GM19455 (cell line): ENCODE results near the gene OR6S1.
A peak's percentile ranks its signal among the peaks of the same experiment; 100 is the strongest.
"Not testable (repeated sequence)": the region's sequence is repeated elsewhere in the genome, so short reads cannot be mapped to it uniquely, and the experiment has no call there.

Source experiments
- ATAC-seq: cut with Tn5 transposase; IDR thresholded peaks from one replicate; pipeline ENCODE4 v1.9.1; 2021; ENCODE audit not compliant: unreplicated experiment

Gene OR6S1

DNA sequence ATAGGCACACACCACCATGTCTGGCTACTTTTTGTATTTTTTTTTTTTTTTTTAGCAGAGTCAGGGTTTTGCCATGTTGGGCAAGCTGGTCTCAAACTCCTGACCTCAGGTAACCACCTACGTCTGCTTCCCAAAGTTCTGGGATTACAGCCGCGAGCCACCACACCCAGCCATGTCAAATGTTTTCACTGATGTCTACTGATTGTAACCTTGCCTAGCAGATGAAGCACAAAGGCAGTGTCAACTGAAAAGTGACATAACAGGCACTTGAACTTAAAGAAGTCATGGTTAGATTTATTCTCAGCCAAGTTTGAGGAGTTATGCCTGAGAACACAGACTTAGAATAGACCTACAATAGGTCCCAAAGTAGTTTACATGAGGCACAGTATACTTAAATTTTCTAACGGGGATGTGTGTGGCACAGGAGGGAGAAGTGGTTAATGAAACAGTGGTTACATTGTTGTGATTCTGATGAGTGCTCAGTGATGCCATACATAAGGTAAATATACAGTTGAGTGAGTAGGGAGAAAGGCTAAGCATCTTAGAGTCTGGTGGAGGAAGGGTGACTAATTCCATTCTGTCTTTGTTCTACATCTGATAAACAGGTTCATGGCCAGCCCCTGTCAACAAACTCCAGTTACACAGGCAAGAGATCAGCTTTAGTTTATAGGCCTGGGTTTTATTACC is 30.2 kb upstream of the OR6S1 start:
- ATAC-seq = no peak

GRCh38 chr14:20668969-20669368 is 27.5 kb upstream of the OR6S1 start:
- ATAC-seq = no peak

DNA sequence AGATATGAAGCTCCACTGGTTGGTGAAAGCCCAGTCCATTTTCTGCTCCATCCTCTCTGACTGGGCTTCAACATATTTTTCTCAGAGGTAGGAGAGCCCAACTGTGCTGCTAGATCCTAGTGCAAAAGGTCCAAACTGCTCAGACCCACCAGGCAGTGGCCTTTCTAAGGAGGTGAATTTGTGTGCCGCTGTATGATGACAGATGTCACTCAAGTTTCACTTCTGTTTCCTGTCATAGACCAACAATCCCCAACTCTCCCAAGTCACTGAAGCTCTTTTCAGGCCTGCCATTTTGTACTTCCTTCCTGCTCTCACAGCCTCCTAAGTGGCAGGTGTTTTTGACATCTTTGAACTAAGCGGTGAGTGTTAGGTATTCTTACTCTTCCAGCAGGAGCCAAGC is 26.5 kb upstream of the OR6S1 start:
- peak; percentile 74 for ATAC-seq

DNA sequence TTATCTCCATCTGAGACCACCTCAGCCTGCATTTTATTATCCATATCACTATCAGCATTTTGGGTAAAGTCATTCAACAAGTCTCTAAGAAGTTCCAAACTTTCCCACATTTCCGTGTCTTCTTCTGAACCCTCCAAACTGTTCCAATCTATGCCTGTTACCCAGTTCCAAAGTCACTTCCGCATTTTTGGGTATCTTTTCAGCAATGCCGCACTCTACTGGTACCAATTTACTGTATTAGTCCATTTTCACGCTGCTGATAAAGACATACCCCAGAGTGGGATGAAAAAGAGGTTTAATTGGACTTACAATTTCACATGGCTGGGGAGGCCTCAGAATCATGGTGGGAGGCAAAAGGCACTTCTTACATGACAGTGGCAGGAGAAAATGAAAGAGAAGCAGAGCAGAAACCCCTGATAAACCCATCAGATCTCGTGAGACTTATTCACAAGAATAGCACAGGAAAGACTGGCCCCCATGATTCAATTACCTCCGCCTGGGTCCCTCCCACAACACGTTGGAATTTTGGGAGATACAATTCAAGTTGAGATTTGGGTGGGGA is 25.0 kb upstream of the OR6S1 start:
- not testable (repeated sequence) for ATAC-seq

DNA sequence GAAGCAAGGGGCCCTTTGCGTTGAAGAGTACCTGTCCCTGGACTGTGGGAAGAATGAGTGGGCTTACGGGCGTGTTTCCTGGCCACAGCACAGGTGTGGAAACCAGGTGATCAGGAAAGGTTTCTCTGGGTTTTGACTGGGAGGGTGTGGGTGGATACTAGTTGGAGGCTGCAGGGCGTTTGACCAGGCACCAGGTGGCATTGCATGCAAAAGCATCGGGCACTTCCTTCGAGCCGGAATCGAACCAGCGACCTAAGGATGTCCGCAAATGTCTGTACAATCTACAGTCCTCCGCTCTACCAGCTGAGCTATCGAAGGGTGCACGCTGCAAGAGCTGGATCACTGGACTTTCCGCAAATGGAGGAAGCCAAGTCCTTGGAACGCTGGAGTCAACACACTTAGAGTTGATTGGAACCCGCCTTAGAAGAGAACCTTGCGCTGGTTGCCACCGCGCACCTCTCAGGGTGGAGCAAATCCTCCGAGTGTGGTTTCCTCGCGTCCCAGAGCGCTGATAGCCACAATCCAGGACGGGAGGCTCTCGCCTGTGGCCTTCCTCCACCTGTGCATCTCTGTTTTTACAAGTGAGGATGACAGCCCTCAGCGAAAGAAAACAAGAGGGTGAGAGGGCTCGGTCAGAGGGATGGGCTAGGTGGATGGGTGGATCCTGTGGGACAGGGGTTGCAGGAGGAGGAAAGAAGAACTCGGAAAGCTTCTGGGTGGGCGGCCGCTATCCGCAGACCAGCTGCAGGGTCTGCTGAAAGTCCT is 21.7 kb upstream of the OR6S1 start:
- peak; percentile 59 for ATAC-seq

DNA sequence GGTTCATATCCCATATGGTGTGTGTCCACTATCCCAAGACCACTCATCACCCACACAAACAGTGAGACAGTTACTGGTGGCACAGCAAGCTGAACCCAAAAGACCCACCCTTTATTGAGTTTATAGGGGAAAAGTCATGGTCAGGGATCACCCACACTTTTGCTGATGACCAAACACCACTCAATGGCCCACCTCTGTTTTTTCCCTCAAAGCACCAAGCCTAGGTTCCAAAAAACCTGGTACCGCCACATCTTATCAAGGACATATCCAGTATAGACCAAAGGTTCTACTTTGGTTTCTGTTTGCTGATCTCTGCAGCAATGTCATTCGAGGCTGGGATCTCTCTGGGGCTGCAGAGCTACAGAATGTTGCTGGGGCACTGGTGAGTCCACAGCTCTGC is 19.7 kb upstream of the OR6S1 start:
- no peak for ATAC-seq

GRCh38 chr14:20659813-20660395 is 18.4 kb upstream of the OR6S1 start:
- no peak for ATAC-seq

DNA sequence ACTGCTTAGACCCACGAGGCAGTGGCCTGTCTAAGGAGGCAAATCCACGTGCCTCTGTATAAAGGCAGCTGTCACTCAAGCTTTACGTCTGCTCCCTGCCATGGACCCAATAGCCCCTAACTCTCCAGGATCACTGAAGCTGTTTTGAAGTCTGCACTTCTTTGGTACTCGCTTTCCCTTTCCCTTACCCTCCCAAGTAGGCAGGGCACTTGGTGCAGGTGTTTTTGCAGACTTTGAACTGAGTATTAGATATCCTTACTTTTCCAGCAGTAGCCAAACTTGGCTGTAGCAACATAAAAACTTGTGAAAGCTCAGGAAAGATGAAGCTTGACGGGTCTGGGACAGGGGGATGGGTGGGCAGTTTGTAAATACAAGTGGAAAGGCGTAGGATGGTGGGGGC is 17.8 kb upstream of the OR6S1 start:
- ATAC-seq = no peak

- ATAC-seq = no peak
Observed at GRCh38 chr14:20658246-20658645, 16.8 kb upstream of the OR6S1 start.

DNA sequence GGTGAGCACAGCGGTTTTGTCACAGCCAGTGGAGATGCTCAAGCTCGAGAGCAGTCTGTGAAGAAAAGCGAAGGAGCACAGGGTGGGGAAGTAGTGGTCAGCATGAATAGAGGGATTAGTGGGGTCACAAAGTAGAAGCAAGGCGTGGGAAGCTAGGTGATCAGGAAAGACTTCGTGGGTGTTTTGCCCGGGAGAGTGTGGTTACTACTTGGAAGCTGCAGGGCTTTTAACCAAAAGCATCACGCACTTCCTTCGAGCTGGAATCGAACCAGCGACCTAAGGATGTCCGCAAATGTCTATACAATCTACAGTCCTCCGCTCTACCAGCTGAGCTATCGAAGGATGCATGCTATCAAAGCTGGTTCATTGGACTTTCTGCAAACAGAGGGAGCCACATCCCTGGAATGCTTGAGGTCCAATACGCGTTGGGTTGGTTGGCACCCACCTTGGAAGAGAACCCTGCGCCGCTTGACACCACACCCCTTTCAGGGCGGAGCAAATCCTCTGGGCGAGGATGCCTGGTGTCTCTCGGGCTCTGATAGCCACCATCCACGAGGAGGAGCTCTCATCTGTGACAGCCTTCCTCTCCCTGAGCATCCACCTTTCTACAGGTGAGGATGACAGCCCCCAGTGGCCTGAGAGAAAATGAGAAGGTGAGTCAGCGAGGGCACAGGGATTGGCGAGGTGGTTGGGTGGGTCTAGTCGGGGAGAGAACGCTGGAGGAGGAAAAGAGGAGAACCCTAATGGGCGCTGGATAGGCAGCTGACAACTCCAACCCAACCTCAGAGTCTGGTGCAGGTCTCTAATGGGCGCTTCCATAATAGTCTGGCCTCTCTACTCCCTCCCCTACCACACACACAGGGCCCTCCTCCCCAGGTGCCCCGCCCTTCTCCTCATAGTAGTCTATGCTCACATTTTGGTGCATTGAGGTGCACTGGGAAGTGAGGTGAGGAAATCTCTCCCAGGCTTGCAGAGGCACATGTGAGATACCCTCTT is 16.0 kb upstream of the OR6S1 start:
- ATAC-seq = no peak

DNA sequence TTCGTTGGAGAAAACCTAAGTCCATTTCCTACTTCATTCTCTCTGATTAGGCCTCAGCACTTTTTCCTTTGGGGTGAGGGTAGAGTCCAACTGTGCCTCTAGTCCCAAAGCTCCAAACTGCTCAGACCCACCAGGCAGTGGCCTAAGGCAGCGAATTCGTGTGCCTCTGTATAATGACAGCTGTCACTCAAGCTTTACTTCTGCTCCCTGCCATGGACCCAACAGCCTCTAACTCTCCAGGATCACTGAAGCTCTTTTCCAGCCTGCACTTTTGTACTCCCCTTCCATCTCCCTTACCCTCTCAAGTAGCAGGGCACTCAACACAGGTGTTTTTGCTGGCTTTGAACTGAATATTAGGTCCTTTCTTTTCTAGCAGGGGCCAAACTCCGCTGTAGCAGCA is 14.8 kb upstream of the OR6S1 start:
- no peak for ATAC-seq

GRCh38 chr14:20655851-20656250 is 14.4 kb upstream of the OR6S1 start:
- no peak for ATAC-seq

DNA sequence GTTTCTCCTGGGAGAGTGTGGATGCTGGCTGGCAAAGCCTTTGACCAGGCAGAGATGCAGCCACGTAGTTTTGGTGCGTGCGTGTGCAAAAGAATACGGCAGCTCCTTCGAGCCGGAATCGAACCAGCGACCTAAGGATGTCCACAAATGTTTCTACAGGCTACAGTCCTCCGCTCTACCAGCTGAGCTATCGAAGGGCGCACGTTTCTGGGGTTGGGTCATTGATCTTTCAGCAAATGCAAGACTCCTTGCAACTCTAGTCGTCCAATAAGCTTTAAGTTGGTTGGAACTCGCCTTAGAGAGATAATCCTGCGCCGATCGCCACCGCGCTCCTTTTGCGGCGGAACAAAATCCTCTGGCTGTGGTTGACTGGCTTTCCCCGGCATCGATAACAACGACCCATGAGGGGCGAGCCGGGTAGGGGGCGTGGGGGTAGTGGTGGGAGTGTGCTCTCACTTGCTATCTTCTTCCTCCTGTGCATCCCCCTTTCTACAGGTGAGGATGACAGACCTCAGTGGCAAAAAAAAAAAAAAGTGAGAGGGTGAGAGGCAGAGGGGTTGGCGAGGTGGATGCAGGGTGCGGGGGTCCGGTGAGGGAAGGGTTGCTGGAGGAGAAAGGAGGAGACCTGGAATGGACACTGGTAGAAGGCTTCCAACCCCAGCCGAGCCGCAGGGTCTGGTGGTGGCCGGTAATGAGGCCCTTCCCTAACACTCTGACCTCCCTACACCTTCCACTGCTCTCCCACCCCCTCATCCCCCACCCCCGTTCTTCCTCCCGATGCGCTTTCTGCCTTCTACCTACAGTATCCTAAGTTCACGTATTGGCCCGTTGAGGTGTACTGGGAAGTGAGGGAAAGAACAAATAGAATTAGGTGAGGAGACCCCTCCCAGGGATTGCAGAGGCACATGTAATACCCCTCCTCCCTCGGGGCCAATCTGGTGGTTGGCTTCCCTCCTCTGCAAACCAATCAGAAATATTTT is 11.8 kb upstream of the OR6S1 start:
- no peak for ATAC-seq

GRCh38 chr14:20645481-20645880 is 4.0 kb upstream of the OR6S1 start:
- no peak for ATAC-seq

- ATAC-seq = no peak
Observed at GRCh38 chr14:20644520-20644919, 3.0 kb upstream of the OR6S1 start.

DNA sequence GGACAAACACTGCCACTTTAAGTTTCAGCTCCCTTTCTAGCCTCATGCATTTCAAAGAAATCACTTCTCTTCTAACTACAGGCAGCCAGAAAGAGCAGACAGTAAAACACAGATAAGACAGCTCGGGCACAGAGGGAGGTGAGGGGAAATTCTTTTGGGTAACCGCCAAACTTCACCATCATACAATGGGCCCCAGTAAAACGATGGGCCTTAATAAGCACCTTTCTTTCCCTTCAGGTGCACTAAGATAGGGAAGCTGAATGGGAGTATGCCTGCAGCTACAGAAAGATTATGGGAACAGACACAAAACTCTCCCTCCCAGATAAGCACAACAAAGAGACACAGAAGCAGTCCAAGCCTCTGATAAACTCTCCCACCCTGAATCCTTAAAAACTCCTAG is 1.3 kb upstream of the OR6S1 start:
- ATAC-seq = not testable (repeated sequence)

- ATAC-seq = no peak
Observed at GRCh38 chr14:20642182-20642581, 691 bp upstream of the OR6S1 start.

DNA sequence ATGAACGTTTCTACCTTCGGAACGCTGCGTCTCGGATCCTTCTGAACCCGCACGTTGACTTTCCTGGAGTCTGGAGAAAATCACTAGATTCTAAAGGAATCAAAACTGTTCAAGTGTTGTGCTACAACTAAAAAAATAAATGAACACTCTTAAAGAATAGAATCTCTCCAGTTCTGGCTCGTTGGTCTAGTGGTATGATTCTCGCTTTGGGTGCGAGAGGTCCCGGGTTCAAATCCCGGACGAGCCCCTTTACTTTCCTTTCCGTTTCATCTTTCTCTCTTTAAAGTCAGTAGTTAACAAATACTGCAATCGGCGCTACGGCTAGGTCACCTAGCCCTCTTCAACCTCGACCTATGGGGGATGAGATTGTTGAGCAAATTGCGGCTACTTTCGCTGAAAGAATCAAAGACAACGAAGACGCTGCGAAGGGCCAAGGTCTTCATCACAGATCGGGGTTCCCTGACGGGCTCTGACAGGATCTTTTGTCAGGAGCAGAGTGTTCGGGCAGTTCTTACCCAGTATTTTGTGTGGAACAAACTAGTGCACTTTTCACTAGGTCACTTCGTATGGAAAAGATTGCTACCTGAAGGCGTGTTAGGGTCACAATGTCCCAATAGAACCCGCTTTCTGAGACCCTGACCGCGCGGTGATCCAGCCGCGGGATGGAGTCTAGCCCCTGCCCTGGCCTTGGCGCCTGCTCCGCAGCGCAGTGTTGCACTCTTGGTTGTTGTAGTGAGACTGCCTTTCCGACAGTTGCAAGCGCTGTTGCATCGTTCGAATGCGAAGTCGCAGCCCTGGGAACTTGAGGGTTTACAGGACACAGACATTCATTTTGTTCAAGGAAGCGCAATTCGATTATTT is 8.4 kb downstream of the OR6S1 start:
- ATAC-seq = peak; percentile 48

GRCh38 chr14:20632448-20632830 is 9.1 kb downstream of the OR6S1 start:
- peak; percentile 21 for ATAC-seq
